ENCODE data around the gene ENPP6.
"Not testable (repeated sequence)": the region's sequence is repeated elsewhere in the genome, so short reads cannot be mapped to it uniquely, and the experiment has no call there.

The ENPP6 gene

DNA sequence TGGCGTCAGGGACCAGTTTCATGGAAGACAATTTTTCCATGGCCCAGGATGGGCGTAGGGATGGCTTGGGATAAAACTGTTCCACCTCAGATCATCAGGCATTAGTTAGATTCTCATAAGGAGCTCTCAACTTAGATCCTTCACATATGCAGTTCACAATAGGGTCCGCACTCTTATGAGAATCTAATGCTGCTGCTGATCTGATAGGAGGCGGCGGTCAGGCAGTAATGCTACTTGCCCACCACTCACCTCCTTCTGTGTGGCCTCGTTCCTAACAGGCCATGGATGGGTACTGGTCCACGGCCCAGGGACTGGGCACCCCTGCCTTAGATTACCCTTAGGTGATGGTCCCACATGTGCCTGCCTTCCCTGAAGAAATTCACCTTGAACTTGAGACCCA, 28.8 kb upstream of the ENPP6 start:
- intact Hi-C loops (cut with DNase I) = no loop called here
- no peak for DNase-seq

GRCh38 chr4:184238072-184238745, 20.5 kb upstream of the ENPP6 start:
- no peak for DNase-seq
- intact Hi-C loops (cut with DNase I) = no loop called here

GRCh38 chr4:184237612-184238011, 19.9 kb upstream of the ENPP6 start:
- peak in 19 of 42 donors; percentile 20 to 69 (median 50) for DNase-seq
- intact Hi-C loops (cut with DNase I) = no loop called here

DNA sequence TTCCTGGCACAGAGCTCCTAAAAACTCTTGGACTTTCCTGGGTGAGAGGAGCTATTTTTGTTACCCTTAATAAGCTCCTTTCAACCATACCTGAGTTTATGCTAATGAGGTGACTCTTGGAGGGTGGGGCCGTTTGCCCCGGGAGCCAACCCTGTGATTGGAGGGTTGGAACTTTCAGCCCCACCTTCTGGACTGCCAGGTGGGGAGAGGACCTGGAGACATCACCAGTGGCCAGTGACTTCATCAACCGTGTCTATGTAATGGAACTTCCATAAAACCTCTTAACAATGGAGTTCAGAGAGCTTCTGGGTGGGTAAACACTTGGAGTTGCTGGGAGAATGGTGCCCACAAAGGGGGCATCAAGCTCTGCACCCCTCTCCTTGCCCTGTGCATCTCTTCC, 17.9 kb upstream of the ENPP6 start:
- intact Hi-C loops (cut with DNase I) = no loop called here
- DNase-seq = no peak

- no peak for DNase-seq
- intact Hi-C loops (cut with DNase I) = no loop called here
Observed at GRCh38 chr4:184234155-184234554, 16.5 kb upstream of the ENPP6 start.

DNA sequence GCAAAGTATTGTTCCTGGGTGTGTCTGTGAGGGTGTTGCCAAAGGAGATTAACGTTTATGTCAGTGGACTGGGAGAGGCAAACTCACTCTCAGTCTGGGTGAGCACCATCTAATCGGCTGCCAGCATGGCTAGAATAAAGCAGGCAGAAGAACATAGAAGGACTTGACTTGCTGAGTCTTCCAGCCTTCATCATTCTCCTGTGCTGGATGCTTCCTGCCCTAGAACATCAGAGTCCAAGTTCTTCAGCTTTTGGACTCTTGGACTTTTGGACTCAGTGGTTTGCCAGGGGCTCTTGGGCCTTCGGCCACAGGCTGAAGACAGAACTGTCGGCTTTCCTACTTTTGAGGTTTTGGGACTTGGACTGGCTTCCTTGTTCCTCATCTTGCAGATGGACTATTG, 15.3 kb upstream of the ENPP6 start:
- intact Hi-C loops (cut with DNase I) = no loop called here
- no peak for DNase-seq

GRCh38 chr4:184232202-184232601, 14.5 kb upstream of the ENPP6 start:
- DNase-seq = no peak
- intact Hi-C loops (cut with DNase I) = no loop called here

DNA sequence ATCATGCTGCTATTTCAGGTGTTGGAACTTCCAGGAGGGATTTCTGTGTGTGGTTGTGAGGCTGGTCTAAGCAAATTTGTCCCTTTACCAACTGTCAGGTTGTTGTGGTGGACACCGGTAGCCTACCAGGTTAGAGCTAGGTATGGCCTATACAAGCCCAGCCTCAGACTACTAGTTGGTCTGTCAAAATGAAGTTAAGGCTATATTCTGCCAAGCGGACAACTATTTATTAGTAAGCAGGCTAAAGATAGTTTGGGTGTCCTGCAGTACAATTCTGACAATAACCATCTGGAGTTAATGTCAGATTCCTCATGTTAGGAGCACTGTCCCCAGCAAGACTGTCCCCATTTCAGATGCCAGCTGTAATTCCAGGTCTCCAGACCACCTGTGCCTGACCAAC, 13.9 kb upstream of the ENPP6 start:
- DNase-seq = no peak
- intact Hi-C loops (cut with DNase I) = no loop called here

DNA sequence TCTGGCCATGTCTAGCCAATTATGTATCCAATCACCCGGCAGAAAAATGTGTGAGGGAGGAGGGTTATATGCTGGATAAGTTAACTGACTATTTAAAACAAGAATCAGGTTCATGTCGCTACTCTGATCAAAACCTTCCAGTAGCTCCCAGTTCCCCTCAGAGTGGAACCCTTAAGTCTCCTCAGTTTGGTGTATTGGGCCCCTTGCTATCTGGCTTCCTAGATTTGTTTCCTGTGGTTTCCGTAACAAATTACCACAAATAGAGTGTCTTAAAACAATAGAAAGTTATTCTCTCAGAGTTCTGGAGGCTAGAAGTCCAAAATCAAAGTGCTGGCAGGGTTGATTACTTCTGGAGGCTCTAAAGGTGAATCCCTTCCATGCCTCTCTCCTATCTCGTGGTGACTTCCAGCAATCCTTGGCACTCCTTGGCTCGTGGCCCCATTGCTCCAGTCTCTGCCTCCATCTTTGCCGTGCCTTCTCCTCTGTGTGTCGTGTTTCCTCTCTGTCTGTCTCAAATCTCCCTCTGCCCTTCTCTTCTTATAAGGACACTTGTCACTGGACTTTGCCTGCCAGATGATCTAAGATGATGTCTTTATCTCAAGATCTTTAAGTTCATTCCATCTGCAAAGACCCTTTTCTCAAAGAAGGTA, 10.5 kb upstream of the ENPP6 start:
- intact Hi-C loops (cut with DNase I) = no loop called here
- DNase-seq = no peak

GRCh38 chr4:184216515-184216914, 1.2 kb downstream of the ENPP6 start:
- DNase-seq = no peak
- intact Hi-C loops (cut with DNase I) = no loop called here

DNA sequence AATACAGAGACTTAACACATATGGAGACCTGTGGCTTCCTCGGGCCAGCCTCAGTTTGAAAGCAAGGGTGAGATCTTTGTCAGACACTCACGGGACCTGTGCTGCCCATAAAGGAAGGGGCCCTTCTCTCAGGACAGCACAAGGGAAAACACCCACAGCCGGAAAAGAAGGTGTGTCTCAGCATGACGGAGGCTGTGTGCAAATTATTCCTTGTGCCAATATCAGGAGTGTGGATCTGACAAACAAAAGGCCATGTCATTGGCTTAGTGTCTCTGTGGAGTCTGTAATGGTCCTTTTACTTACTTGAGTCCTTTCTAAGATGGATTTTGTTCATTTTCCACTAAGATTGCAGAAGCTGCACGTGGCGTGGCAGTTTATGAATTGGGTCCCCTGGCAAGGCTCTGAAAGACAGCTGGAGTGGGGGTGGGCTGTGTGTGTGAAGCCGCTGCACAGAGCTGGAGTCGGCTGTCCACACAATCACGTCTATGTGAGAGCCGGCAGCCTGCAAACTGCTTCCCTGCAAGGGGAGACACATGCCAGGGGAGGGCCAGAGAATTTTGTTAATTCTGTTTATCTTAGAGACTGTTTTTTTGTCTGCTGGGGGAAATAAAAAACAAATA, 1.9 kb downstream of the ENPP6 start:
- DNase-seq = peak in 37 of 42 donors; percentile 19 to 73 (median 41)
- intact Hi-C loops (cut with DNase I) = no loop called here

DNA sequence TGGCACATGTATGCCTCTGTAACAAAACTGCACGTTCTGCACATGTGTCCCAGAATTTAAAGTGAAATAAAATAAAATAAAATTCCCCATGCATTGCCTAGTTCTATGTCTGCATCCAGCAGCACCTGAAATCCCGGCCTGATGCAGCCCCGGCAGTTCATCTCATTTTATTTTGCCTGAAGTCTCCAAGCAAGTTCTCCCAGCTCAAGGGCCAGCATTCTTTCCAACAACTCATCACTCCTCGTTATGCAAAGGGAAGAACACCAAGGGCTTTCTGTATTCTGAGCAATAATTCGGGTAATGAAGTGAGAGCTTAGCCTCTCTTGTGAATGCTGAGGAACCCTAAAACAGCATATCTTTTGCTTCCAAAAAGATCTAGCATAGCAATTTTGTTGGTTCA, 2.7 kb downstream of the ENPP6 start:
- intact Hi-C loops (cut with DNase I) = no loop called here
- no peak for DNase-seq

GRCh38 chr4:184207734-184208607, 9.7 kb downstream of the ENPP6 start:
- intact Hi-C loops (cut with DNase I); DNase-seq: not testable (repeated sequence)

GRCh38 chr4:184205243-184205642, 12.4 kb downstream of the ENPP6 start:
- intact Hi-C loops (cut with DNase I) = no loop called here
- DNase-seq = no peak

DNA sequence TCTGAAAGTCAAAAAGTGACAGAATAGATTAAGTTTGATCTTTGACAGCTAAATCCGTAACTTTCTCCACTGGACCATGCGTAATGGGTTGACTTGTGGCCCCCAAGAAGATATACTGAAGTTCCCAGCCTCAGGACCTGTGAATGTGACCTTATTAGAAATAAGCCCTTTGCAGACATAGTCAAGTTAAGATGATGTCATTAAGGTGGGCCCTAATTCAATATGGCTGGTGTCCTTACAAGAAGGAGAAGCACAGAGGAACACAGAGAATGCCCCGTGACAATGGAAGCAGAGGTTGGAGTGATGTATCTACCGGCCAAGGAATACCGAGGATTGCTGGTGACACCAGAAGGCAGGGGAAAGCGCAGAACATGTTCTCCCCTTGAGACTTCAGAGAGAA, 14.4 kb downstream of the ENPP6 start:
- intact Hi-C loops (cut with DNase I) = no loop called here
- no peak for DNase-seq

DNA sequence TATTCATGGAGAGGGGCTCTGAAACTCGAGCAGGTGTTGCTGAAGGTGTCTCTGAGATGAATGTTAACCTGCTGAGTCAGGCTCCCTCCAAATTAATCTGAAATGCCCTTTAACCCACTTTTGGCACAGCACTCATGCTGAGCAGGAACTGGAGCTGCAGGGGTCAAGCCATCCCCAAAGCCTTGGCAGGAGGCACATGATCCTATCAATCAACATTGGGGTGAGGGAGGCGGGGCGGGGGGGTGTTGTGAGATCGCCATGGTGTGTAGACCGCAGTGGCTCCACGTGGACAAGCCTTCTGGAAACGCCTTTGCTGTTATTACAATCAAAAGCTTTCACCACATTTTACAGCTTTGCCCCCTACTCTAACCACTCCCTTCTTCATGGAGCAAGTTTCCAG, 16.5 kb downstream of the ENPP6 start:
- intact Hi-C loops (cut with DNase I) = no loop called here

DNA sequence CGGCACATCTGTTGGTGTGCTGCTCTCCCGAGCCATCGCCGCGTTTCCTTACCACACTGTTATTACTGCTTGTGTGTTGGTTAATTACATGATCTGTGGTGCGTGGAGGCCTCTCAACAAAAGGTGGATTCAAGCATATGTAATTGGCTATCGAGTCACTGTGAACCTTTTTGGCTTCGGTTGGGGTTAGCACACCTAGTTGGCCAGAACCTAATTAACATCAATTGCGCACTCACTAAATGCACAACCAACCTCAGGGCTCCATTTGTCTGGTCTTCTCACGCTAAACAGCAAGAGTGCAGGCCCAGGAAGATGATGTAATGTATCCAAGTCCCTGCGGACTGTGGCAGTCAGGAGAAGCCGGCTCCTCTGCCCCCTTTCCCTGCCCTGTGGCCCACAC, 17.4 kb downstream of the ENPP6 start:
- no peak for DNase-seq
- intact Hi-C loops (cut with DNase I) = no loop called here

More for the DNA sequence above, 16.5 kb downstream of the ENPP6 start:
- no peak for DNase-seq

DNA sequence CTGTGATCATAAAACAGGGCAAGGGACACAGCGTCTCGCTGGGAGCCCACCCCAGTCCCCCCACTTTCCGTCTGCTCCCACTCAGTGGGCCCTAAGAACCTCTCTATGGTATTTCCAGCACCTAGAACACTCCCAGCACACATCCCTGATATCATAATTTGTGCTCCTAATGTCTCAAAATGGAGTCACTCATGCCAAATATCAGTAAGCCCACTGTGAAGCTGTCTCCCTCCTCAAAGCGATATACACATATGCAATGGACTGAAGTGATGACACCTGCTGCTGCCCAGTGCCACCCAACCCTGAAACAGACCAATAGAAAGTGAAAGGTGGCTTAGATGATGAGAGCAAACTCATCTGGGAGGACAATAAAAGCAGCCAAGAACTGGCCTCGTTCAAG, 17.9 kb downstream of the ENPP6 start:
- intact Hi-C loops (cut with DNase I) = no loop called here
- DNase-seq = no peak

DNA sequence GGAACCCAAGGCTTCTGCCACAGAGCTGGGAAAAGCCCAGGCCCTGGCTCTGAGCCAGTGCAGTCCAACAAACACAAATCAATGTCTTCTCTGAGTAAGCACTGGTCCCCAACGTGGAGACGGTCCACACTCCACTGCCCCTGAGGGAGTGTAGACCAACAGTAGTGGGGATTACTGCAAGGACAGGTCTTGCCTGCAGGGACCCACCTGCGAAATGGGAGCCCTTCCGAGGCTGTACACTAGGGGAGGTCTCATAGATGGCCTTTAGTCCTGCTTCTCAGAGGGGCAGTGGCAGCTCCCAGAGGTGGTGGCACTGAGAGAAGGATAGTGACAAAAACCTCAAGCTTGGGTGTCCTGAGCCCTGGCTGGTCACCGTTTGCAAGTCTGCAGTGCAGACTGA, 19.5 kb downstream of the ENPP6 start:
- peak in 1 of 42 donors; percentile 57 for DNase-seq
- intact Hi-C loops (cut with DNase I) = no loop called here
